GM12872 (cell line): Measurements from ENCODE around the gene ANTXR1.

ENCODE experiments used
- CTCF ChIP-seq: IDR thresholded peaks from 3 replicates; pipeline ENCODE4 v1.5.1; 2011; ENCODE audit warnings: low read depth, mild to moderate bottlenecking, low read length, moderate library complexity; ENCODE audit not compliant: insufficient read depth

The ANTXR1 gene

GRCh38 chr2:69090820-69091219 lies 77.8 kb downstream of the ANTXR1 start:
- no peak for TF ChIP-seq CTCF

- no peak for TF ChIP-seq CTCF
Observed at GRCh38 chr2:69092857-69093256, 79.9 kb downstream of the ANTXR1 start.

GRCh38 chr2:69095305-69095704 lies 82.3 kb downstream of the ANTXR1 start:
- no peak for TF ChIP-seq CTCF

- no peak for TF ChIP-seq CTCF
Observed at GRCh38 chr2:69096326-69097095, 83.5 kb downstream of the ANTXR1 start.

- TF ChIP-seq CTCF = no peak
Observed at GRCh38 chr2:69097148-69097610, 84.2 kb downstream of the ANTXR1 start.

GRCh38 chr2:69097891-69098655 lies 85.1 kb downstream of the ANTXR1 start:
- TF ChIP-seq CTCF = no peak

- TF ChIP-seq CTCF = no peak
Observed at GRCh38 chr2:69099541-69099940, 86.6 kb downstream of the ANTXR1 start.
